Activated CD4-positive, alpha-beta T cell treated with anti-CD3 and anti-CD28 coated beads, Interleukin-2, amount 50 U/mL, for 1 hour (primary cell): ENCODE data around the gene SART3.
"Not testable (repeated sequence)": the region's sequence is repeated elsewhere in the genome, so short reads cannot be mapped to it uniquely, and the experiment has no call there.

ENCODE experiments used
- DNase-seq: peaks from one replicate; pipeline ENCODE4 v3.0.0-alpha.2; 2020

The SART3 gene

DNA sequence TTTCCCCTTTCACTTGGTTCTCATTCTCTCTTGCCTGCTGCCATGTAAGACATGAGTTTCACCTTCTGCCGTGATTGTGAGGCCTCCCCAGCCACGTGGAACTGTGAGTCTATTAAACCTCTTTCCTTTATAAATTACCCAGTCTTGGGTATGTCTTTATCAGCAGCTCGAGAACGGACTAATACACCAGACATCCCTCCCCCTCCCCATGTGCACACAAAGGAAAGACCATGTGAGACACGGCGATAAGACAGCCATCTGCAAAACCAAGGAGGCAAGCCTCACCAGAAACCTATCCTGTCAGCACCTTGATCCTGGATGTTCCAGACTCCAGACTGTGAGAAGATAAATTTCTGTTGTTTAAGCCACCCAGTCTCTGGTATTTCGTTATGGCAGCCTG lies 75.6 kb downstream of the SART3 start:
- not testable (repeated sequence) for DNase-seq

DNA sequence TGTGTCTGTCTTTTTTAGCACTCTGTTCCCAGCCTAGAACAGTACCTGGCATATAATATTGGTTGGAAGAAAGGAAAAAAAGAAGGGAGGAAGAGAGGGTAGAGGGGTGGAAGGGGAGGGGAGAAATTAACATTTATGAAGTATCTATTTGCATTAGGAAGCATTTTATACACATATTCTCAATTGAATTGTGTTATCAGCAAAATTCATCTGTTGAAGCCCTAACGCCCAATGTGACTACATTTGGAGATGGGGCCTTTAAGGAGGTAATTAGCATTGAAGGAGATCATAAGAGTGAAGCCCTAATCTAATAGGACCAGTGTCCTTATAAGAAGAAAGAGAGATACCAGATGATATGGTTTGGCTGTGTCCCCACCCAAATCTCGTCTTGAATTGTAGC lies 76.1 kb downstream of the SART3 start:
- no peak for DNase-seq

DNA sequence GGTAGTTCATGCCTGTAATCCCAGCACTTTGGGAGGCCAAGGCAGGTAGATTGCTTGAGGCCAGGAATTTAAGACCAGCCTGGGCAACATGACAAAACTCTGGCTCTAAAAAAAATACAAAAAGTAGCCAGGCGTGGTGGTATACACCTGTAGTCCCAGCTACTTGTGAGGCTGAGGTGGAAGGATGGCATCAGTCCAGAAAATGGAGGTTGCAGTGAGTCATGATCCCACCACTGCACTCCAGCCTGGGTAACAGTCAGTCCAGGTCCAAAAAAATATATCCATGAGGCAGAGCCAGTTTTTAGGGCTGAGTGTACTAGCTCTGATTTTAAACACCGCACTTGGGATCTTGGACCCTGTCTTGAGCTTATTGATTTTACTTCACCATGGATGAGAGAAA lies 76.5 kb downstream of the SART3 start:
- no peak for DNase-seq

DNA sequence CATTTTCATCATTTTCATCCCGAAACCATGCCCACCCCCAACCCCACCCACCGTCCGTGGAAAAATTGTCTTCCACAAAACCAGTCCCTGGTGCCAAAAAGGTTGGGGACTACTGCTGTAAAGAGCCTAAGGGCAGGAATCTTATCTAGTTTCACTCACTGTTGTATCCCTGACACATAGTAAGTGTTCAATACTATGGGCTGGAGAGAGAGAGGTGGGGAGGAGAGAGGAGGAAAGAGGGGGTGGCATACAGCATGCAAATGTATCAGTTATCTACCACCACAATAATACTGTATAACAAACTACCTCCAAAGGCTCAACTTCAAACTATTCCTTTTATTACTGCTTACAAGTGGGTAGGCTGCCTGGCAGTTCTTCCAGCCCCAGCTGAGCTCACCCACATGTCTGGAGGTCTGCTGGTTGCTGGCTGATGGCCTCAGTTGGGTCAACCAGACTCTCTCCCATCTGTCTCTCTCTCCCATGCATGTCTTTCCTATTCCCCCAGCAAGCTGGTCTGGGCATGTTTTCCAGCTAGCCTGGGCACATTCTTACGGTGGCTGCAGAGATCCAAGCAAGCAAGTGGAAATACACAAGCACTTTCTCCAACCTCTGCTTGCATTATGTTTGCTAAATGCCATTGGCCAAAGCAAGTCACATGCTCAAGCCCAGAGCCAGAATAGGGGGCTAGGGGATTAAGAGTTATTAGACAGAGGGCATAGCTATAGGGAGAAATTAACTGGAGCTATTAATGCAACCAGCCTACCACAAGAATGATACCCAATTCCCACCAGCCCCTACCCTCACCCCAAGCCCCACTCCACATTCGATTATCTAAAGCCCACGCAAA lies 77.5 kb downstream of the SART3 start:
- DNase-seq, result no peak

DNA sequence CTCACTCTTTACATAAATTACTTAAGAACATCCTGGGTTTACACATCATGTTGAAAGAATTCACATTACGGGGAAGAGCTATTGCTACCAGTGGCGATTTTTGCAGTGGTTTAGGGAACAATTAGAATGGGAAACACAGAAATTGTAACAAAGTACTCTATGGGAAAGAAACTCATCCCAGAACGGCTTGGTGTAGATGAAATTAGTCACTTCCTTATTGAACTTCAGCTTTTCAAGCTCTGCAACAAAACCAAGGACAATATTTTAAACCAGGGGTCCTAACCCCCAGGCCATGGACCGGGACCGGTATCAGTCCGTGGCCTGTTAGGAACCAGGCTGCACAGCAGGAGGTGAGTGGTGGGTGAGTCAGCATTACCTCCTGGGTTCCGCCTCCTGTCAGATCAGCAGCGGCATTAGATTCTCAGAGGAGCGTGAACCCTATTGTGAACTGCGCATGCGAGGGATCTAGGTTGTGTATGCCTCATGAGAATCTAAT lies 78.2 kb downstream of the SART3 start:
- DNase-seq, result no peak

DNA sequence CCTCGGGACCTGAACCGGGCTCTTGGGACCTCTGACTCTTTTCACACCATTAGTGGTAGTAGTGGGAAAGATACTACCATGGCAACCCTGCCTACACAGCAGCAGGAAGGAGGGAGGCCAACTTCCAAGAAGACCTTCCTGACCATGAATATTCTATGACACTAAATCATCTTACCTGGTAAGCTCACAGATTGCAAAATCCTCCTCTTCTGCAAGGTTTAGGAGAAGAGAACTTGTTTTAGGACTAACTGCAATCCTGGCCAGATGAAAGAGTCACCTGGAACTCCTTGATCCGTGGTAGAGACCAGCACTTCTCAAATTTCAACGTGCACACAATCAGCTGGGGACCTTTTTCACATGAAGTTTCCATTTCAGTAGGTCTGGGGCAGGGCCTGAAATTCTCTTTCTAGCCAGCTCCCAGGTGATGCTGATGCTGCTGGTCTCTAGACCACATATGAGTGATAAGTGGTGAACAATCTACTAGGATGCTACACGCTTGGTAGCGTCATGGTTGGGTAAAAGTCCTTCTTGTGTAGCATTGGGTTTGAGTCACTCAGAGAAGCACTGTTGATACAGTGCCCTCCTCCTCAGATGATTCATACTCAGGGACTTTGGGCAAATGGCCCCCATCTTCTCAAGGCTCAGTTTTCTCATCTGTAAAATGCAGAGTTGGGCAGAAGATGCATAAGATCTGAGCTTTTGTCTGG lies 81.5 kb downstream of the SART3 start:
- DNase-seq, result no peak

DNA sequence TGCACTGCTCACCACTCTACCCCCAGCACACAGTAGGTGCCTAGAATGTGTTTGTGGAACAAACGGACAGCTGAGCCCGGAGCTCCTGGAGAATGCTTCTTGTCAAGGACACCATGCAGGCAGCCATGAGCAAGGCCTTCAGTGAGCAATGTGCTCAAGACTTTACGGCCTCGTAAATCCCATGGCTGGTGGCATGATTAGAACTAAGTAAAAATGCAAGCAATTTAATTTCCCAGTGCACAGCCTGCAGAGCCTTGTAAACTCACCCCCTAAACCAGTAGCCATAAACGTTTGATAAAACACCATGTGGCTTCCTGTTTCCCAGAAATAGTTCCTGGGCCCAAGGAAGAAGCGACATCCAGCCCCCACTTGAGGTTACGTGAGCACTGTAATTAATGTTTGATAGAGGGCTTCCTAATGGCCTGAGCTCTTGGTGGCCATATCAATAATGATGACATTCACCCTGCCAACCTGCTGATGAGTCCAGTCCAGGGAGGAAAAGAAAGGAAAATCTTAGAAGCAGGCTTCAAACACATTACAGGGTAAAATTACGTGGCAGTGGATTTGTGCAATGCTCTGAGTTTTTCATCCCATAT lies 82.3 kb downstream of the SART3 start:
- DNase-seq, result no peak

DNA sequence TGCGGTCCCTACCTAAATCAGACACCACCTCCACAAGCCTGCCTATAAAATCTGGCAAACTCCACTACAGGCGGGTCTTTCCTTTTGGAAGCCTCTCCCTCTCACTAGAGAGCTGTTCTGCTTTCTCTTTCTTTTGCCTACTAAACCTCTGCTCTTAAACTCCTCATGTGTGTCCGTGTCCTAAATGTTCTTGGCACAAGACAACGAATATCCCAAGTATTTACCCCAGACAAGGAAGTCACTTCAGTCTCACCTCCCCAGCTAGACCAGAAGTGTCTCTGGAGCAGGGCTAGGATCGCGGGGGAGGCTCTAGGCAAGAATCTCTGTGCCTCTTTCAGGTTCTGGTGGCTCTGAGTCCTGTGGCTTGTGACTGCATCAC lies 83.1 kb downstream of the SART3 start:
- DNase-seq, result no peak

DNA sequence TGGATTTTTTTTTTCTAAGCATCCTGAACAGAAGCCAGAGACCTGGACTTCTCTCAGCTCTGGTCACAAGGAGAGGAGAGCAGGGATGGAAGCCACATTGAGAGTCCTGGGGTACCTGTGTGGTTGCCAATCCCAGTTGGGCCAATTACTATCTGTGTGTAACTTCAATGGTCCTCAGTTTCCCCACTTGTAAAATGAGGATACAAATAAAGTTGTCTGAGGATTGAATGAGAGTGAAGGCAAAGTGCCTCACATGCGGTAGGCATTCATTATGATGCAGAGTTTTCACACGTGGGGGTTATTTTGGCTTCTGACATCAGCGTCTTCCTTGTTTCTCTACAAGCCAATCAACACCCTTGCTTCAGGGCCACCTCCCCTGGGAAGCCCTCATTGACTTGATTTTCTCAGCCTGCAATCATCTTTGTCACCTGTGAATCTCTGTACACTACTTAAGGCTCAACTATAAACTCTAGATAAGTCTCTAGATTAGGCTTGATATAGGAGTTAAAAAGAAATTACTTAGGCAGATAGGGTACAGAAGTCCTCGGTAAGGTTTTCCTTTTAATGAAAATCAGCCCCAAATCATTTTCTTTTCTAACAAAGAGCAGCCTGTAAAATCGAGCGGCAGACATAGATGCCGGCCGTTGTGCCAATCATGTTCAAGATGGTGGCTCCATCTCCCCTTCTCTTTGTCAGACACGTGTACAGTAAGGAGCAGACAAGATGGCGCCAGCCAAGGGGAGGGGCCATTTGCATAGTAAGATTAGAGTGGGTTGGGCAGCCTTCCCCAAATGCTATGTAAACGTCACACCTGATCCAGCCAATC lies 83.7 kb downstream of the SART3 start:
- no peak for DNase-seq

DNA sequence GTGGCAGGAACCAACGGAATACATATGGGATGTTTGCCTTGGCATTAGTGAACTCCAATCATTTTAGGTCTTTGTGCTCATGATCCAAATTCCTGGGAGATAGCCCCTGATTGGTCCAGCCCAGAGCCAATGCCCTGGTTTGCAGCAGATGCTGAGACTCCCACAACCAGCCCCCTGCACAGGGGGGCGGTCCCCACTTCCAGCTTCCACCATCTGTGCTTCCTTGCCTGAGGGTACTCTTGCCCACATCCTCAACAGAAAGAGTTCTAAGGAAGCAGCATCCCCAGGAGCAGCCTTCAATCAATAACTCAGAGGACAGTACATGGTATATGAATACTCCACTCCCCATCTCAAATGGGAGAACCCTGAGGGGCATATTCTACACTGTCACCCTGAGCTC lies 85.6 kb downstream of the SART3 start:
- no peak for DNase-seq

DNA sequence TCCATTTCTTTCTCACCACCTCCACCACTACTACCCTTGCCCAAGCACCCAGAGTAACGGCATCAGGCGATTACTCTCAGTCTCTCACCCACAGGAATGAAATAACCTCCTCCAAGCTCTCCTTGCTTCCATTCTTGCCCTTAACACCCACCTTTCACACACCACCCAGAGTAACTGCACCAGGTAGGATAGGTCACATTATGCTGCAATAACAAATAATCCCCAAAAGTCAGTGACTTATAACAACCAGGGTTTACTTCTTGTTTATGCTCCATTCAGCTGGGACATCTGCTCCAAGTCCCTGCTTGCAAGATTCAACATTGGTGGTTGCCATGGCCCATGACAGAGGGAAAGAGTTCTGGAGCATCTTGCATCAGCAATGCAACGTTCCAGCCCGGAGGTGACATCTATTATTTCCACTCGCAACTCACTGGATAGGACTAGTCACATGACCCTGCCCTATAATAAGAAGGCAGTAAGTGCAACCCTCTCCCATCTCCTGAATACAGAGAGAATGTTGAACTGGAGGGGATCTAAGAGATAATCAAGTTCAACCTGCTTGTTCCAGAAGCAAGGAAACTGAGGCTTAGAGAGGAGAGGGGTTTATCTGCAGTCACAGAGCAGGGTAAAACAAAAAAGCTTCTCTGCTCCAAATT lies 87.4 kb downstream of the SART3 start:
- no peak for DNase-seq
